ENCODE data around the gene INHA. TPM values are rescaled to one million over a fixed set of nuclear protein-coding genes. Genes with fewer than 3 reads are reported as not detected.

The INHA gene
- total RNA-seq, 1 donor from 2014 or later, result 0.52 TPM

- H3K9me3 ChIP-seq (ENCODE audit: insufficient read depth, low read depth, low read length), result no peaks in the 10 kb centered on the region
- H3K36me3 ChIP-seq (ENCODE audit: insufficient read depth, low read length), result peaks cover 8% of the 10 kb centered on the region
- no peak overlapping the region for H3K9ac ChIP-seq (ENCODE audit: low read length)
- no peaks in the 10 kb centered on the region for H3K27me3 ChIP-seq (ENCODE audit: insufficient read depth, low read length)
- peaks cover 29% of the 10 kb centered on the region for H4K20me1 ChIP-seq (ENCODE audit: insufficient read depth, low read length)
- TF ChIP-seq EZH2 (IDR thresholded peaks at IDR 0.05; ENCODE audit: insufficient read depth, low read length) (no peak), CTCF (IDR thresholded peaks at IDR 0.05; ENCODE audit: insufficient read depth, low read depth, low read length) (no peak)
- H3K27ac Mint-ChIP-seq (ENCODE audit: unreplicated experiment), result no peak overlapping the region
- H3K4me1 ChIP-seq (ENCODE audit: insufficient read depth, low read length), result peaks cover 10% of the 10 kb centered on the region
- H3K27ac ChIP-seq (ENCODE audit: low read depth, low read length), result no peak overlapping the region
- no peak for FAIRE-seq
- H3K36me3 Mint-ChIP-seq (ENCODE audit: low read depth, unreplicated experiment), result peaks cover 35% of the 10 kb centered on the region
- DNase-seq (ENCODE audit: low read depth), result no peak
- peaks cover under 1% of the 10 kb centered on the region for H3K4me1 Mint-ChIP-seq (ENCODE audit: low read depth, unreplicated experiment)
- no peak overlapping the region for H3K4me2 ChIP-seq (ENCODE audit: low read length)
- H3K79me2 ChIP-seq (ENCODE audit: insufficient read depth, low read length), result peaks cover 10% of the 10 kb centered on the region
- H3K9me3 Mint-ChIP-seq (ENCODE audit: unreplicated experiment), result no peaks in the 10 kb centered on the region
- H3K4me3 ChIP-seq (ENCODE audit: insufficient read depth, low read depth, low read length), result no peak overlapping the region
- H3K27me3 Mint-ChIP-seq (ENCODE audit: low read depth, unreplicated experiment), result no peaks in the 10 kb centered on the region
- no peak overlapping the region for H2AFZ ChIP-seq (ENCODE audit: low read depth, low read length)
- no peak overlapping the region for H3K4me3 Mint-ChIP-seq (ENCODE audit: unreplicated experiment)
Observed at GRCh38 chr2:219566640-219567039, 5.5 kb upstream of the INHA start.

- no peak for FAIRE-seq
- TF ChIP-seq CTCF (IDR thresholded peaks at IDR 0.05; ENCODE audit: insufficient read depth, low read depth, low read length), result no peak
- TF ChIP-seq EZH2 (IDR thresholded peaks at IDR 0.05; ENCODE audit: insufficient read depth, low read length), result no peak
Observed at GRCh38 chr2:219567131-219567530, 5.0 kb upstream of the INHA start.

GRCh38 chr2:219567791-219568361 lies 4.2 kb upstream of the INHA start:
- TF ChIP-seq EZH2 (IDR thresholded peaks at IDR 0.05; ENCODE audit: insufficient read depth, low read length) (no peak), CTCF (IDR thresholded peaks at IDR 0.05; ENCODE audit: insufficient read depth, low read depth, low read length) (no peak)
- Histone ChIP-seq H4K20me1 (ENCODE audit: insufficient read depth, low read length) (peaks cover 29% of the 10 kb centered on the region), H3K27ac (ENCODE audit: low read depth, low read length) (no peak overlapping the region), H3K4me3 (ENCODE audit: insufficient read depth, low read depth, low read length) (no peak overlapping the region), H3K36me3 (ENCODE audit: insufficient read depth, low read length) (peaks cover 8% of the 10 kb centered on the region), H3K27me3 (ENCODE audit: insufficient read depth, low read length) (no peaks in the 10 kb centered on the region), H3K4me1 (ENCODE audit: insufficient read depth, low read length) (peaks cover 15% of the 10 kb centered on the region), H3K79me2 (ENCODE audit: insufficient read depth, low read length) (peaks cover 10% of the 10 kb centered on the region), H3K4me2 (ENCODE audit: low read length) (no peak overlapping the region), H2AFZ (ENCODE audit: low read depth, low read length) (no peak overlapping the region), H3K9me3 (ENCODE audit: insufficient read depth, low read depth, low read length) (no peaks in the 10 kb centered on the region), H3K9ac (ENCODE audit: low read length) (no peak overlapping the region)
- no peak for FAIRE-seq
- no peak overlapping the region for H3K4me3 Mint-ChIP-seq (ENCODE audit: unreplicated experiment)
- peaks cover 32% of the 10 kb centered on the region for H3K36me3 Mint-ChIP-seq (ENCODE audit: low read depth, unreplicated experiment)
- no peaks in the 10 kb centered on the region for H3K9me3 Mint-ChIP-seq (ENCODE audit: unreplicated experiment)
- no peak overlapping the region for H3K27ac Mint-ChIP-seq (ENCODE audit: unreplicated experiment)
- no peak for DNase-seq (ENCODE audit: low read depth)
- H3K27me3 Mint-ChIP-seq (ENCODE audit: low read depth, unreplicated experiment), result no peaks in the 10 kb centered on the region
- H3K4me1 Mint-ChIP-seq (ENCODE audit: low read depth, unreplicated experiment), result peaks cover 4% of the 10 kb centered on the region

More at GRCh38 chr2:219567131-219567530, 5.0 kb upstream of the INHA start:
- Histone ChIP-seq H3K9me3 (ENCODE audit: insufficient read depth, low read depth, low read length) (no peaks in the 10 kb centered on the region), H4K20me1 (ENCODE audit: insufficient read depth, low read length) (peaks cover 29% of the 10 kb centered on the region), H3K27ac (ENCODE audit: low read depth, low read length) (no peak overlapping the region), H3K36me3 (ENCODE audit: insufficient read depth, low read length) (peaks cover 8% of the 10 kb centered on the region), H3K27me3 (ENCODE audit: insufficient read depth, low read length) (no peaks in the 10 kb centered on the region), H3K4me1 (ENCODE audit: insufficient read depth, low read length) (peaks cover 15% of the 10 kb centered on the region), H3K4me3 (ENCODE audit: insufficient read depth, low read depth, low read length) (no peak overlapping the region), H3K79me2 (ENCODE audit: insufficient read depth, low read length) (peaks cover 10% of the 10 kb centered on the region), H3K9ac (ENCODE audit: low read length) (no peak overlapping the region), H2AFZ (ENCODE audit: low read depth, low read length) (no peak overlapping the region), H3K4me2 (ENCODE audit: low read length) (no peak overlapping the region)
- H3K4me3 Mint-ChIP-seq (ENCODE audit: unreplicated experiment), result no peak overlapping the region
- H3K27me3 Mint-ChIP-seq (ENCODE audit: low read depth, unreplicated experiment), result no peaks in the 10 kb centered on the region
- peaks cover 4% of the 10 kb centered on the region for H3K4me1 Mint-ChIP-seq (ENCODE audit: low read depth, unreplicated experiment)
- H3K27ac Mint-ChIP-seq (ENCODE audit: unreplicated experiment), result no peak overlapping the region
- H3K36me3 Mint-ChIP-seq (ENCODE audit: low read depth, unreplicated experiment), result peaks cover 35% of the 10 kb centered on the region
- no peaks in the 10 kb centered on the region for H3K9me3 Mint-ChIP-seq (ENCODE audit: unreplicated experiment)
- DNase-seq (ENCODE audit: low read depth), result no peak

Measured in astrocyte (in vitro differentiated cells and primary cell).